Kidney capillary endothelial cell (primary cell): ENCODE results near the gene TFPI.
"Not testable (repeated sequence)": the region's sequence is repeated elsewhere in the genome, so short reads cannot be mapped to it uniquely, and the experiment has no call there.

Experiments used
- DNase-seq: peaks from one replicate; pipeline ENCODE4 v3.0.0-alpha.2; 2018; ENCODE audit warnings: low spot score

The TFPI gene

DNA sequence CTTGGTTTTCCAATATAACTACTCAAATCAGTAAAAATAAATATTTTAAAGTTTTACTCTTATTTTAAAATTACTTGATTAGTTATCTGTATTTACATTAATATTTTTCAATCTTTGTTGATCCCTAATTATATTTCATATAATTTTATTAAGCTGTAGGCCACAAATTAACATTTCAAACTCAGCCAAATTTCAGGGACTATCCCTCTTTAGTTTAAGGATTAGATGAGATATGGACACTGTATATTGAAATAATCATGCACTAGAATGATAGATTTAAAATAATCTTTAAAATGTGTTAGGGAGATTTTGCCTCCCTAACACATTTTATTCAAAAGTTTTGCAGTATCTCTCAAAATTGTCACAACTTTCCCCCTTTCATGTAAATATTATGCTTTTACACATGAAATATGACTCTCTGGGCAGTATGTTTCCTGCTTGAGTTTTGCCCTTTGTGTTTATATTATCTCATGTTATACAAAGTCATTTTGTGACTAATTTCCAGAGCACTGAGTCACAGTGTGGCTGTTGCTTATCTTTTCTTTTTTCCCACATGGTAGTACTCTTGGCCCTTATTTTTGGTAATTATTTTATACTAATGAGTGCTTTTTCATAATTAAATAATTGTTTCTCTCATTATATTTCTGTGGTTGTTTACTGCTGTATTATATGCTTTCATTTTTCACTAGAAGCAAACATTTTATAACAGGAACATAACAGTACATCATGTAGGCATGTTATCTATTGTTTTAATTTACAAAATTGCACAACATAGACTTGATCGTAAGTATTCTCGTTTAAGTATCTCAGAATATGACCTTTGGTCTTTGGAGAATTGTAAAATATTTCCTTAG is 1.2 kb downstream of the TFPI start:
- peak; percentile 90 for DNase-seq

- no peak for DNase-seq
Observed at GRCh38 chr2:187552381-187552780, 1.9 kb downstream of the TFPI start.

- no peak for DNase-seq
Observed at GRCh38 chr2:187550857-187551256, 3.4 kb downstream of the TFPI start.

GRCh38 chr2:187549951-187550555 is 4.2 kb downstream of the TFPI start:
- no peak for DNase-seq

DNA sequence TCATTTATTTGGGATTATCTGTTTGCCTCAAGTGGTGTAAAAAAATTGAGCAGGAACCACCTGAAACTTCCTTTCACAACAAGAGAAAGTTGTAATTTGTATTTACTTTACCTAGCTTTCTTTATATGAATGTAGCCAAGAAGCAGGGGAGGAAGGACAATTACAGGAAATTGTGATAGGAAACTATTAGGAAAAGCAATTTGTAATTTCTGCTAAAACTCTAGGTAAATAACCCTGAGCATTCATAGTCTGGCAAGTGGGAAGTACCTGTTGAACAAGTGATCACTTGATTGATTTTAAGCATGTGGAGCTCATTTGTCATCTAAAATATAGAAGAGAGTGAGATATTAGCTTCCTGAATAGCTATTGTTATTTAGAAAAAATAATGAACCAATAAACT is 5.0 kb downstream of the TFPI start:
- DNase-seq, result no peak

- no peak for DNase-seq
Observed at GRCh38 chr2:187548656-187549055, 5.6 kb downstream of the TFPI start.

GRCh38 chr2:187547353-187547979 is 6.8 kb downstream of the TFPI start:
- peak; percentile 91 for DNase-seq

DNA sequence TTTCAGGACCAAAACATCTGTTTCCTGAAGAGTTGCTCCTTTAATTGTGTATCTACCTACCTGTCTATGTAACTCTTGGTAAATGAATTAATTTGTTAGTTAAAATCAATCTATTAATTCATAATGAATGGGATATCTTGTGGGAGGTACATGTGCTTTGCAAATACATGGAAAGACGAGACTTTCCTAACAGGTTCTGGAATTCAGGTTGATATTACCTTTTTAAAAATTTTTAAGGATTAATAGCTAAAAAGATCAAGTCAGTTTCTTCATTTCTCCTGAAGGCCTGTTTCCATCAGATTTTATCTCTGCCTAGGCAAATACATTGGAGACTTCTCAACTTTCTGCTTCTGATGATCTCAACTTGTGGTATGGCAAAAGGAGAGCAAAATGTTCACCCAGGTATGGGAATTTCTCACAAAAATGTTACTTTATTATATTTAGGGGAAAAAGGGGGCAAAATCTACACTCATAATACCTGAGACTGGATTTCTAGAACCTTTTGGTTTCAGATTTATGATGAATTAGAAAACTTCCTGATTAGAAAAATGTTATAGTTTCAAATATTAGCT is 7.4 kb downstream of the TFPI start:
- DNase-seq, result no peak

- no peak for DNase-seq
Observed at GRCh38 chr2:187545238-187545751, 8.9 kb downstream of the TFPI start.

DNA sequence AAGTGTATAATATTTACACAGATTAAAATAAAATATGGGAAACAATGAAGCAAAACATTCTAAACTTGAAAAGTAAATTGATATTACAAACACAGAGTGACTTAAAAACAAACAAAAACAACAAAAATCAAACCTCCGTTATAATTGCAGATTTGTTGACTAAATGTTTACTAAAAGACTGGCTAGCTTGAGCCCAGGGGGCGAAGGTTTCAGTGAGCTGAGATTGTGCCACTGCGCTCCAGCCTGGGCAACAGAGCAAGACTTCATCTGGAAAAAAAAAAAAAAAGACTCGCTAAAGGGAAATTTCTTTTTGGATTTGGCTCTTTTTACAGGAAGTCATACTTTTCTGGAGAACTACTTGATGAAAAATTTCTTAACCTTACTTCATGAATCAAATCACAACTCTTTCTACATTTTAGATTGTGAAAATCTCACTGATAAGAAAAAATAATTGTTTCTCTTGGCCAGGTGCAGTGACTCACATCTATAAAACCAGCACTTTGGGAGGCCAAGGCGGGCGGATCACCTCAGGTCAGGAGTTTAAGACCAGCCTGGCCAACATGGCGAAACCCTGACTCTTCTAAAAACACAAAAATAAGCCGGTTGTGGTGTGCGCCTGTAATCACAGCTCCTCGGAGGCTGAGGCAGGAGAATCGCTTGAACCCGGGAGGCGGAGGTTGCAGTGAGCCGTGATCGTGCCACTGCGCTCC is 9.7 kb downstream of the TFPI start:
- no peak for DNase-seq

- no peak for DNase-seq
Observed at GRCh38 chr2:187543488-187543887, 10.7 kb downstream of the TFPI start.

- no peak for DNase-seq
Observed at GRCh38 chr2:187542123-187542522, 12.1 kb downstream of the TFPI start.

DNA sequence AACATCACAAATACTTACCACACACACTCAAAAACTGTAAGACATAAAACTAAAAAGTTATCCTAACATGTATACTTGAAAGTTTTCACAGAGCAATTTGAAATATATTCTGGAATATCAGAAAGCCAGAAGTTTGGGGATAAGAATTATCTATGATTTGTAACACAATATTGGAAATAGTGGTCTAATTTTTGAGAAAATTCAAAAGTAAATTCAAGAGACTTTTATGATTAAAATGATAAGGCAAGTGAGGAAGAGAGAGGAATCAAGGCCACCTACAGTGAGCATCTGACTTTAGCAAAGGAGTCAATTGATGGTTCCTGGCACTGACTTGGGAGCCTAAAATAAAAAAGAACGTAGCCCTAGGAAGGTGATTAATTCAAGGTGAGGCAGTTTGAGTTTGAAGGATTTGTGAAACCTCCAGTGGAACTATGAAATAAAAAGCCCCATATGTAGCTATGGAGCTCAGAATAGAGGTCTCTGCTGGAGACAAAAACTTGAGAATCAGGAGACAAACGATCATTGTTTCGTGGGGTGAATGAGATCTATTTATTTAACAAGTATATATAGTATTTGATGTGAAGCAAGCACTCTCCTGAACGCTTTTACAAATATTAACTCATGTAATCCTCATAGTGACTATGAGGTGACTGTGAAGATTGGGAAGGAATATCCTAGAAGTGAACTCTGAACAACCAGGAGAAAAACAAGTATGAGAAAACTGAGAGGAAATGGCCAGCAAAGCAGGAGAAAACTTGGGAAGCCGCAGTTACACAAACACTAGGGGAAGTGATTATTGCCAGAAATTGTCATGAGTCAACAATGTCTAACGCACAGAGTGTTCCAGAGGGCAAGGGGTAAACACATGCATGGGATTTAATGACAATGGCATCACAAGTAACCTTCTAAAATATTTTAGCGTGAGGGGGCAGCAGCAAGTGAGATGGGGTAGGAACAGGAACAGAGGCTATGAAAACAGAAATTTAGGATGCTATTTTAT is 12.8 kb downstream of the TFPI start:
- DNase-seq, result peak; percentile 79

DNA sequence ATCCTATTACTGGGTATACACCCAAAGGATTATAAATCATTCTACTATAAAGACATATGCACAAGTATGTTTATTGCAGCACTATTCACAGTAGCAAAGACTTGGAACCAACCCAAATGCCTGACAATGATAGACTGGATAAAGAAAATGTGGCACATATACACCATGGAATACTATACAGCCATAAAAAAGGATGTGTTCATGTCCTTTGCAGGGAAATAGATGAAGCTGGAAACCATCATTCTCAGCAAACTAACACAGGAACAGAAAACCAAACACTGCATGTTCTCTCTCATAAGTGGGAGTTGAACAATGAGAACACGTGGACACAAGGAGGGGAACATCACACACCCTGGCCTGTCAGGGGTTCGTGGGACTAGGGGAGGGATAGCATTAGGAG is 16.0 kb downstream of the TFPI start:
- DNase-seq, result not testable (repeated sequence)

DNA sequence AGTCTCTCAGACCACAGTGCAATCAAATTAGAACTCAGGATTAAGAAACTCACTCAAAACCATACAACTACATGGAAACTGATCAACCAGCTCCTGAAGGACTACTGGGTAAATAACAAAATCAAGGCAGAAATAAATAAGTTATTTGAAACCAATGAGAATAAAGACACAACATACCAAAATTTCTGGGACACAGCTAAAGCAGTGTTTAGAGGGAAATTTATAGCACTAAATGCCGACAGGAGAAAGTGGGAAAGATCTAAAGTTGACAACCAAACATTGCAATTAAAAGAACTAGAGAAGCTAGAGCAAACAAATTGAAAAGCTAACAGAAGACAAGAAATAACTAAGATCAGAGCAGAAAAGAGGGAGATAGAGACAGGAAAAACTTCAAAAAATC is 18.9 kb downstream of the TFPI start:
- DNase-seq, result not testable (repeated sequence)

GRCh38 chr2:187532333-187533120 is 21.7 kb downstream of the TFPI start:
- no peak for DNase-seq

DNA sequence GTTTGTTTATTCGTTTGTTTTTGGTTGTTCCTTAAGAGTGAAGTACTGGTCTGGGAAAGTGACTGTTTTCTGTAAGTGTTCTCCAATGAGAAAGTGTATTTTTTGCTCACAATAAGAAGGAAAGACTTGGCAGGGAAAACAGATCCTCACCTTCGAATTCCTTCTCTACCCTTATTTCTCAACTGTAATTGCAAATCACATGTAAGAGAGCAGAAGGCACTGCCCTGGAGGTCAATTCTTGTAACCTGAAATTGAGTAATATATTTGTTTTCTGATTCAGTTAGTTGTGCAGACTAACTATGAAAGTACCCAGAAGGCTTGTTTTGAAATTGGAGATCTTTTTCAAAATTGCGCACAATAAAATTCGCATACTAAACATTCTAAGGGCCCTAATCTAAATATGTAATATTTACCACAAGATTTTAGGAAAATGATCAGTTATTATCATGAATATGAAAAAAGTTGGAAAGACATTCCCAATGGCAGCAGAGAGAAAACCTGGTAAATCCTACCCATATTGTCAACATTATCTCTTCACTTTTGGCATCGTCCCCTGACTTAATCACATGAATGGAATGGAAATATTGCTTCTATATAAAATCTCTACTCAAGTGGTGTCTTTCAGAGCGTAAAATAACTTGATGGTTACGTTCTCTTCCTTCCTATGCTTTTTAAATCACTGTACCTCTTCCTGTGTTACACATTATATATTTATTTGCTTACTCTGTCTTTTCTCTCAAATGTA is 24.1 kb downstream of the TFPI start:
- DNase-seq, result no peak

- no peak for DNase-seq
Observed at GRCh38 chr2:187529248-187529976, 24.8 kb downstream of the TFPI start.
